GM21367 (cell line): ENCODE measurements around the gene ADGRV1.
"Not testable (repeated sequence)": the region's sequence is repeated elsewhere in the genome, so short reads cannot be mapped to it uniquely, and the experiment has no call there.

ENCODE experiments used
- ATAC-seq: cut with Tn5 transposase; IDR thresholded peaks from one replicate; pipeline ENCODE4 v1.9.1; 2021; ENCODE audit not compliant: unreplicated experiment

The ADGRV1 gene

GRCh38 chr5:90809311-90810056 lies 250.9 kb downstream of the ADGRV1 start:
- no peak for ATAC-seq

DNA sequence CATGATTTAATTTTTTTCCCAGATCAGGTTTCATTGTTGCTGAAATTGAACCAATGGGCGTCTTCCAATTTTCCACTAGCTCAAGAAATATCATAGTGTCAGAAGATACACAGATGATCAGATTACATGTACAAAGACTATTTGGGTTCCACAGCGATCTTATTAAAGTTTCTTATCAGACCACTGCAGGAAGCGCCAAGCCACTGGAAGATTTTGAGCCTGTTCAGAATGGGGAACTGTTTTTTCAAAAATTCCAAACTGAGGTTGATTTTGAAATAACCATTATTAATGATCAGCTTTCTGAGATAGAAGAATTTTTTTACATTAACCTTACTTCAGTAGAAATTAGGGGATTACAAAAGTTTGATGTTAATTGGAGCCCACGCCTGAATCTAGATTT lies 251.6 kb downstream of the ADGRV1 start:
- ATAC-seq: no peak

DNA sequence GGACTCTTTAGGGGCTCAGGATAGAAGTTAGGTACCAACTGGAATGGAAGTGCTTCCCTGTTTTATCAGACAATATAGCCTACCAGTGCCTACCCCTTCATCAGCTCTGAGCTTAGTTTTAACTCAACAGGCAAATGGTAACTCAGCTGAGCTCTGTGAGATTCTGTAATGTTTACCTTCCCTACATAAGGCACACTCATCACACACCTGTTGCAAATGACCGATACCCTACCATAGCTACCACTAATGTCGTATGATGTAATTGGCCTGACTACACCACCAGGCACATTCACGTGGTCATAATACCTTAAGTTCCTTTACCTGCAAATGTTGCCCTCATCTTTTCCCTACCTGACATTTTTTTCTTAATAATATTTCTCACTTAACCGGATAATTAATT lies 254.8 kb downstream of the ADGRV1 start:
- ATAC-seq: no peak

DNA sequence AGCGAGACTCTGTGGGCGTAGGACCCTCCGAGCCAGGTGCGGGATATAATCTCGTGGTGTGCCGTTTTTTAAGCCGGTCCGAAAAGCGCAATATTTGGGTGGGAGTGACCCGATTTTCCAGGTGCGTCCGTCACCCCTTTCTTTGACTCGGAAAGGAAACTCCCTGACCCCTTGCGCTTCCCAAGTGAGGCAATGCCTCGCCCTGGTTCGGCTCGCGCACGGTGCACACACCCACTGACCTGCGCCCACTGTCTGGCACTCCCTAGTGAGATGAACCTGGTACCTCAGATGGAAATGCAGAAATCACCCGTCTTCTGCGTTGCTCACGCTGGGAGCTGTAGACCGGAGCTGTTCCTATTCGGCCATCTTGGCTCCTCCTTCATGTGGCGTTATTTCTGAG lies 263.5 kb downstream of the ADGRV1 start:
- ATAC-seq: not testable (repeated sequence)

GRCh38 chr5:90824436-90824835 lies 265.8 kb downstream of the ADGRV1 start:
- no peak for ATAC-seq

GRCh38 chr5:90830058-90830457 lies 271.5 kb downstream of the ADGRV1 start:
- ATAC-seq: no peak

- no peak for ATAC-seq
Observed at GRCh38 chr5:90833753-90834152, 275.2 kb downstream of the ADGRV1 start.

GRCh38 chr5:90834711-90835110 lies 276.1 kb downstream of the ADGRV1 start:
- ATAC-seq: no peak

GRCh38 chr5:90843443-90843842 lies 284.8 kb downstream of the ADGRV1 start:
- no peak for ATAC-seq

GRCh38 chr5:90844931-90845330 lies 286.3 kb downstream of the ADGRV1 start:
- no peak for ATAC-seq

DNA sequence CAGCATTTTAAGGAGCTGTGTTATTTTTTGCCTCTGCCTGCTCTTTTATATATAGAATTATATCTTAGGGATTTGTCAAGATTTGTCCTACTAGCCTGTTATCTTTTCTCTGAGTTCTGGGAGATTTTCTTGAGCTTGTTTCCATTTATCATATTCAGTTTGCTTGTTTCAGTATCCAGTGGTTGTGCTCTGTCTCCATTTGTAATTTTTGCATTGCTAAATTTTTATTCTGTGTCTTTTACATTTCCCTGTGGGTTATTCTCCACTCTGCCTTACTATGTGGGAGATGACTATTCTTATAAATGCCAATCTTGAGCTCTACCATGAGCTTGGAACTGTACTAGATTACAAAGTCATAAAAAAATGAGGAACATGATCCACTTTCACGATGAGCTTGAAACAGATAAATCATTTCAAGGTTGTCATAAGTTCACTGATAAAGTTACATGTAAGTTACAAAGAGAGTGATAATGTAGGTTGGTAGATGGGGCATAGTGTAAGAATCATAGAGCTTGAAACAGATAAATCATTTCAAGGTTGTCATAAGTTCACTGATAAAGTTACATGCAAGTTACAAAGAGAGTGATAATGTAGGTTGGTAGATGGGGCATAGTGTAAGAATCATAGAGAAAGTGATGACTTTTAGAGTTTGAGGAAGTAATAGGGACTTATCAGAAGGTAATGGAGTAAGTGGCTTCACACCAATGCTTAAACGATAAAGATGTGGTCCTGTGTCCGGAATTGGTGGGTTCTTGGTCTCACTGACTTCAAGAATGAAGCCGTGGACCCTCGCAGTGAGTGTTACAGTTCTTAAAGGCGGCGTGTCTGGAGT lies 287.3 kb downstream of the ADGRV1 start:
- no peak for ATAC-seq

GRCh38 chr5:90847606-90848005 lies 289.0 kb downstream of the ADGRV1 start:
- not testable (repeated sequence) for ATAC-seq

DNA sequence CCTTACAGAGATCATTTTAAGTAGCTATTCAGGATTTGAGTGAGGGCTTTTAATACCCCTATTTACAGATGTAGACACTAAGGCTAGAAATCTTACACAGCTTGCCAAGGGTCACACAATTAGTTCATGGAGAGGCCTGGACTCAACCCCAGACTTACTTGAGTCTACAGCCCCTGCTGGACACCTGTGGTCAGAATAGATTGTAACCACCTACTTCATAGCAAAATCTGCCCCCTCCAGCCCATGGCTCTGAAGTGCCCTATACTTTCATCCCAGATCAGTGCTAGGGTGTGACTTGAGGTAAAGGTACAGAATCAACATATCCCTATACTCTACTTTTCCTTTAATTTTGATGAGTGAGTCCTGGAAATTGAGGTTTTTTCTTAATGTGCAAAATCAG lies 291.3 kb downstream of the ADGRV1 start:
- ATAC-seq: no peak

DNA sequence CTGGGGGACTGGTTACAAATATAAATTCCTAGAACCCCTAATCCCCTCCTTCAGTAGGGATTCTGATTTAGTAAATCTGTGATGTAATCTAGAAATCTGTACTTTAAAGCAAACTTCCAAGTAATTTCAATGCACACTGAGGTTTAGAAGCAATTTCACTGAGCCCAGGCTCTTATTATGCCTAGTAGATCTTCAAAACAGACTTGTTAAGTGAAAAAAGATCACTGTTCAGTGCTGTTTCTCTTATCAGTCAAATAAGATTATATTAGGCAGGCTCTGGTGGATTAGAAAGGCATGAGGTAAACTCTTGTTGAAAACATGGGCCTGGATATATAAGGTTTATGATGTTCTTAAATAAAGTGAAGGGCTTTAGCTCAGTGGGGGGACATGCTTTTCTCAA lies 293.9 kb downstream of the ADGRV1 start:
- ATAC-seq: no peak

DNA sequence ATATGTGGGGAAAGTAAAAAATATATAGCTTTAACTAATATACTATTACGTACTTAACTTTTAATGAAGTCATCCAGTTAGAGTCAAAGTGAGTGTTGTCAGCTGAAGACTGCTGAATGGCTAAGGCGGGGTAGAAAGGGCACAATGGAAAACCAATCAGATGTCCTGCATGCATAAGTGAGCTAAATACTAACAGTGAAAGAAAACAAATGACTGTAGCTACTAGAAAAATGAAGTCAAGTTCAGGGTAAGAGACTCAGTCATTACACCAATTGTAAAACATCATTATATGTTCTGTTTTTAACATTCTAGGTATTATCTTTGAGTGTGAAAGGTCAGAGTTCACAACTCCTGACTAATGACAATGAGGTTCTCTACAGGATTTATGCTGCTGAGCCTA lies 295.2 kb downstream of the ADGRV1 start:
- ATAC-seq: no peak

DNA sequence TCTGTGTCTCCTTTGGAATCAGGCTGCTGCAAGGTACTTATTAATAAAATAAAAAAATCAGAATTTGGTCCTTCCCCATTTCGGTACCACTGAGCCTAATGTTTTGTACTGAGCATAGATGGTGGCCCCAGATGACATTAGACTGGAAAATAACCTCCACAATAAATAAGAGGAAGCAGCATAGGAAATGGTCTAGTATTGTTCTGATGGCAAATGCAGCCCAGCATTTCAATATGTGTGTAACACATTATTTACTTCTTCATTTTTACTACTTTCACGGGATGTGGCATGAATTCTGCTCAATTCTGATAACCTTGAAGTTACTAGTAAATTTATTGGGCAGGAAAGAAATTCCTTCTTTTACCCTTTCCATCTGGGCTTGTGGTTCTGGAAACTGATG lies 295.6 kb downstream of the ADGRV1 start:
- ATAC-seq: no peak

GRCh38 chr5:90855296-90856010 lies 296.9 kb downstream of the ADGRV1 start:
- ATAC-seq: no peak

DNA sequence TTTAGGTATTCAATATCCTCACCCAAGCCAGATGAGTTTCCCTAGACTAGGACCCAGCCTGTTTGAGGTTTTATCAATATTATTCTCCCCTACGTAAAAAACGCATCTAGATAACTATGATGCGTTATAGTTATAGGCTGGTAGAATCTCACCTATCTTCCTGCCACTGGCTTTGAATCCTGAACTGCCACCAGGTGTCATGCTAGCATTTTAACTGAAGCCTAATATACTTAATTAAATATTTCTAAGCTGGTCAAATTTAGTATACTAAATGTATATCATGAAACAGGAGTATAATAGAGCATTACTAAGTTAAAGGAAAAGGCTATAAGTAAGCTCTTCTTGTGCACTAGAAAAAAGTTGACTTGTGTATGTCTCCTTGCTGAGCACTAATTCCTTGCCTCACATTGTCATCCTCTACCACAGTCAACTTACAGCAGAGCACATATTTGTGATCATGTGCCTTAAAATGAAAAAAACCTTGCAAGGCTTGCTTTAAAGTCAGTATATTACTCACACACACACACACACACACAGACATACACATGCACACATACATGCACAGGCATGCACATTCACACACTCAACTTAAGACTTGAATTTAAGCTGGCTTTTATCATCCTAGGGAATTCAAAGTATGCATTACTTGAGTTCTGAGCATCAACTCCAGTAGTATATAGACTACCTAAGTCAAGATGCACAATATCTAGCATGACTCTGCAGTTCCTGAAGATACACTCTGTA lies 303.4 kb downstream of the ADGRV1 start:
- no peak for ATAC-seq

DNA sequence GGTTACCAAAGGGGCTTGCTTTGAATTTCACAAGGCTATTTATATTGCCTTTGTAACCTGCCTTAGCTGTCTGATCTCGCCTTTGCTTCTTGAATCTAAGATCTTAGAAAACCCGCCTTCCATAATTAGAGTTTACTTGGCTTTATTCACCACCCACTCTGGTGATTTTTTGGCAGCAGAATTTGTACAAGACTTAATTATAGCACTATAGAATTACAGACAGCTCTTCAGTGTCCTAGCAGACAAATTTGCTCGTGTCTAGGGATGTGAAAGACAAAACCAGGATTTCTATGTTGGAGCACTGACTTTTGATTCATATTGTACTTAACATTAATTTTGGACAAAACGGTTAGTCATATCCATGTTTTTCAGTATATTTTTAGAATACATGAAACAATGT lies 306.6 kb downstream of the ADGRV1 start:
- ATAC-seq: no peak

DNA sequence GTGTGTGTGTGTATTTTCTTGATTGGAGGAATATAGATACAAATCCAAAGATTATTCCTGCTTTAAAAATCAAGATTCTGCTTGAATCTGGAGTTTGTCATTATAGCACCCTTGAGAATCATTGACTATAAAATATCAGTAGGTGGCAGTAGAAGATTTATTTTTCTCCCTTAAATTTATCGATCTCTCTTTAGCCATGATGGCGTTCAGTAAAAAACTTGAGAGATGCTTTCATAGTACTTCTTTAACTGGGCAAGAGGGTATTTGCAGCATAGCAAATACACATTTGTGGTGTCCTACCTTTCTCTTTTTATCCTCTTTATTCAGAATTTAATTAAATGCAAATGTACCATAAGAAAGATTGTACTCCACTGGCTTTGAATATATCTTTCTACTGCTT lies 307.7 kb downstream of the ADGRV1 start:
- ATAC-seq: peak; percentile 76
